DND-41 (cell line): Measurements from ENCODE around the gene PPP4R2.

Source experiments
- ATAC-seq: fragments of 200-7000 bp; cut with Tn5 transposase; 3 replicates; pipeline ENCODE4 v1.9.1; 2021; ENCODE audit warnings: low read depth; ENCODE audit not compliant: insufficient read depth
- DNase-seq: peaks from one replicate; pipeline ENCODE4 v3.0.0-alpha.2; 2020
- H2AFZ ChIP-seq: 2 replicates; pipeline ENCODE4 v1.6.0; 2012; ENCODE audit warnings: low read depth, low read length
- H3K27ac ChIP-seq: 2 replicates; pipeline ENCODE4 v1.5.1; 2012; ENCODE audit warnings: low read length, inconsistent platforms
- H3K27me3 ChIP-seq: fragments of 200-600 bp; sonication (generic); 2 replicates; pipeline ENCODE4 v1.6.0; 2012; ENCODE audit warnings: low read length, mild to moderate bottlenecking, inconsistent platforms; ENCODE audit not compliant: insufficient read depth, poor library complexity
- H3K36me3 ChIP-seq: 2 replicates; pipeline ENCODE4 v1.5.1; 2012; ENCODE audit warnings: low read length, inconsistent platforms; ENCODE audit not compliant: insufficient read depth
- H3K4me1 ChIP-seq: 2 replicates; pipeline ENCODE4 v1.5.1; 2012; ENCODE audit warnings: mild to moderate bottlenecking, low read length; ENCODE audit not compliant: insufficient read depth
- H3K4me2 ChIP-seq: 2 replicates; pipeline ENCODE4 v1.6.0; 2012; ENCODE audit warnings: mild to moderate bottlenecking, moderate library complexity, low read length, inconsistent platforms; ENCODE audit not compliant: insufficient read depth
- H3K4me3 ChIP-seq, 2 experiments: fragments of 200-600 bp in 1 of 2; shearing (Covaris generic) in 1 of 2; 2 replicates each; pipeline ENCODE4 v1.5.1; 2012 to 2016; ENCODE audit warnings: inconsistent platforms in 2 of 2, low read length in 2 of 2, mild to moderate bottlenecking in 2 of 2, low read depth in 1 of 2, moderate library complexity in 1 of 2
- H3K79me2 ChIP-seq: 2 replicates; pipeline ENCODE4 v1.6.0; 2012; ENCODE audit warnings: low read length, inconsistent platforms; ENCODE audit not compliant: insufficient read depth
- H3K9ac ChIP-seq: 2 replicates; pipeline ENCODE4 v1.6.0; 2012; ENCODE audit warnings: low read depth, mild to moderate bottlenecking, inconsistent platforms, low read length, moderate library complexity
- H3K9me3 ChIP-seq: 2 replicates; pipeline ENCODE4 v1.5.1; 2012; ENCODE audit warnings: low read length, moderate library complexity, mild to moderate bottlenecking, inconsistent platforms; ENCODE audit not compliant: insufficient read depth, severe bottlenecking
- H4K20me1 ChIP-seq: 2 replicates; pipeline ENCODE4 v1.6.0; 2012; ENCODE audit warnings: low read length; ENCODE audit not compliant: insufficient read depth
- CTCF ChIP-seq: IDR thresholded peaks from 2 replicates; pipeline ENCODE4 v1.5.1; 2012; ENCODE audit warnings: borderline replicate concordance, low read length, moderate library complexity, mild to moderate bottlenecking; ENCODE audit not compliant: poor library complexity, severe bottlenecking; ENCODE audit errors: extremely low read depth
- EZH2 ChIP-seq: IDR thresholded peaks from 3 replicates; pipeline ENCODE4 v1.6.1; 2012; ENCODE audit warnings: borderline replicate concordance, low read depth, mild to moderate bottlenecking, moderate library complexity, low read length, inconsistent platforms; ENCODE audit not compliant: severe bottlenecking

Gene PPP4R2

GRCh38 chr3:73046195-73046594 is 49.6 kb downstream of the PPP4R2 start:
- Histone ChIP-seq H3K4me3 (no peak overlapping the region), H2AFZ (no peak overlapping the region), H3K27me3 (no peaks in the 10 kb centered on the region), H3K27ac (no peak overlapping the region), H3K9me3 (no peaks in the 10 kb centered on the region), H3K36me3 (peaks cover 50% of the 10 kb centered on the region), H3K79me2 (peaks cover 99% of the 10 kb centered on the region), H3K4me1 (no peaks in the 10 kb centered on the region), H4K20me1 (peaks cover 73% of the 10 kb centered on the region), H3K4me2 (no peak overlapping the region), H3K9ac (no peak overlapping the region)
- DNase-seq (no peak), ATAC-seq (no peak)
- TF ChIP-seq EZH2 (no peak), CTCF (no peak)

GRCh38 chr3:73049319-73049718 is 52.7 kb downstream of the PPP4R2 start:
- ATAC-seq, result no peak
- Histone ChIP-seq H3K27me3 (no peaks in the 10 kb centered on the region), H3K4me1 (no peaks in the 10 kb centered on the region), H3K9me3 (no peaks in the 10 kb centered on the region), H3K4me2 (no peak overlapping the region), H3K9ac (no peak overlapping the region), H3K36me3 (peaks cover 47% of the 10 kb centered on the region), H3K79me2 (peaks cover 89% of the 10 kb centered on the region), H3K27ac (no peak overlapping the region), H4K20me1 (peaks cover 57% of the 10 kb centered on the region), H3K4me3 (no peak overlapping the region), H2AFZ (no peak overlapping the region)
- DNase-seq, result no peak
- no peak for TF ChIP-seq EZH2
- TF ChIP-seq CTCF, result no peak

GRCh38 chr3:73052857-73053256 is 56.2 kb downstream of the PPP4R2 start:
- no peak overlapping the region for H2AFZ ChIP-seq

More at GRCh38 chr3:73052857-73053256, 56.2 kb downstream of the PPP4R2 start:
- TF ChIP-seq CTCF (no peak), EZH2 (no peak)
- H3K36me3 ChIP-seq, result peaks cover 39% of the 10 kb centered on the region; the same call in 1 of the 2 replicates
- H3K4me1 ChIP-seq, result no peaks in the 10 kb centered on the region
- H3K9ac ChIP-seq, result no peak overlapping the region
- H3K4me2 ChIP-seq, result no peak overlapping the region
- no peak overlapping the region for H3K27ac ChIP-seq
- no peak overlapping the region for H3K4me3 ChIP-seq
- H3K27me3 ChIP-seq, result no peaks in the 10 kb centered on the region
- DNase-seq (no peak), ATAC-seq (no peak)
- H4K20me1 ChIP-seq, result peaks cover 43% of the 10 kb centered on the region; the same call in 1 of the 2 replicates
- no peaks in the 10 kb centered on the region for H3K9me3 ChIP-seq
- peaks cover 54% of the 10 kb centered on the region for H3K79me2 ChIP-seq
